ENCODE data around the gene ASPN.

Gene ASPN

GRCh38 chr9:92529124-92529523 is 46.8 kb upstream of the ASPN start:
- no peaks in the 10 kb centered on the region for H3K36me3 ChIP-seq (ENCODE audit: control insufficient read depth in 2 of 2, insufficient read depth in 1 of 2, low read length in 2 of 2)
- no peak overlapping the region for H3K4me3 ChIP-seq (ENCODE audit: low read depth, low read length)
- H3K27ac ChIP-seq (ENCODE audit: extremely low read depth, low read depth, low read length): no peak overlapping the region
- POLR2A ChIA-PET: no interaction called here
- H3K4me1 ChIP-seq (ENCODE audit: control insufficient read depth, insufficient read depth, low read length): no peaks in the 10 kb centered on the region
- no peak for TF ChIP-seq SCRT2 (tag by site-specific recombination; IDR thresholded peaks at IDR 0.05)
- TF ChIP-seq ZNF830 (tag by site-specific recombination; IDR thresholded peaks at IDR 0.05; ENCODE audit: low read depth): no peak
- TF ChIP-seq ZNF16 (tag by site-specific recombination; IDR thresholded peaks at IDR 0.05; ENCODE audit: low read depth): no peak
- TF ChIP-seq ZNF341 (tag by site-specific recombination; IDR thresholded peaks at IDR 0.05; ENCODE audit: low read depth): no peak
- TF ChIP-seq KLF16 (tag by site-specific recombination; IDR thresholded peaks at IDR 0.05): no peak
- no peak for TF ChIP-seq ZBTB10 (tag by site-specific recombination; IDR thresholded peaks at IDR 0.05)
- CTCF ChIA-PET: no interaction called here
- H3K9me3 ChIP-seq (ENCODE audit: control insufficient read depth, insufficient read depth, low read depth, low read length): no peaks in the 10 kb centered on the region

- Histone ChIP-seq H3K4me1 (ENCODE audit: control insufficient read depth, insufficient read depth, low read length) (no peaks in the 10 kb centered on the region), H3K4me3 (ENCODE audit: low read depth, low read length) (no peak overlapping the region), H3K36me3 (ENCODE audit: control insufficient read depth in 2 of 2, insufficient read depth in 1 of 2, low read length in 2 of 2) (no peaks in the 10 kb centered on the region), H3K27ac (ENCODE audit: extremely low read depth, low read depth, low read length) (no peak overlapping the region), H3K9me3 (ENCODE audit: control insufficient read depth, insufficient read depth, low read depth, low read length) (no peaks in the 10 kb centered on the region)
- TF ChIP-seq ZNF169 (tag by site-specific recombination; IDR thresholded peaks at IDR 0.05) (no peak), GLI4 (tag by site-specific recombination; IDR thresholded peaks at IDR 0.05) (no peak), ZNF660 (tag by site-specific recombination; IDR thresholded peaks at IDR 0.05) (no peak), ZNF366 (tag by site-specific recombination; conservative IDR thresholded peaks at IDR 0.05) (no peak), ZNF311 (tag by site-specific recombination; IDR thresholded peaks at IDR 0.05; ENCODE audit: borderline replicate concordance) (no peak), ZNF175 (tag by site-specific recombination; IDR thresholded peaks at IDR 0.05) (no peak)
- TF ChIP-seq, protein P1, sequence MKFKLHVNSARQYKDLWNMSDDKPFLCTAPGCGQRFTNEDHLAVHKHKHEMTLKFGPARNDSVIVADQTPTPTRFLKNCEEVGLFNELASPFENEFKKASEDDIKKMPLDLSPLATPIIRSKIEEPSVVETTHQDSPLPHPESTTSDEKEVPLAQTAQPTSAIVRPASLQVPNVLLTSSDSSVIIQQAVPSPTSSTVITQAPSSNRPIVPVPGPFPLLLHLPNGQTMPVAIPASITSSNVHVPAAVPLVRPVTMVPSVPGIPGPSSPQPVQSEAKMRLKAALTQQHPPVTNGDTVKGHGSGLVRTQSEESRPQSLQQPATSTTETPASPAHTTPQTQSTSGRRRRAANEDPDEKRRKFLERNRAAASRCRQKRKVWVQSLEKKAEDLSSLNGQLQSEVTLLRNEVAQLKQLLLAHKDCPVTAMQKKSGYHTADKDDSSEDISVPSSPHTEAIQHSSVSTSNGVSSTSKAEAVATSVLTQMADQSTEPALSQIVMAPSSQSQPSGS (tag by site-specific recombination; IDR thresholded peaks at IDR 0.05; ENCODE audit: low read depth): no peak
- TF ChIP-seq, protein P2, sequence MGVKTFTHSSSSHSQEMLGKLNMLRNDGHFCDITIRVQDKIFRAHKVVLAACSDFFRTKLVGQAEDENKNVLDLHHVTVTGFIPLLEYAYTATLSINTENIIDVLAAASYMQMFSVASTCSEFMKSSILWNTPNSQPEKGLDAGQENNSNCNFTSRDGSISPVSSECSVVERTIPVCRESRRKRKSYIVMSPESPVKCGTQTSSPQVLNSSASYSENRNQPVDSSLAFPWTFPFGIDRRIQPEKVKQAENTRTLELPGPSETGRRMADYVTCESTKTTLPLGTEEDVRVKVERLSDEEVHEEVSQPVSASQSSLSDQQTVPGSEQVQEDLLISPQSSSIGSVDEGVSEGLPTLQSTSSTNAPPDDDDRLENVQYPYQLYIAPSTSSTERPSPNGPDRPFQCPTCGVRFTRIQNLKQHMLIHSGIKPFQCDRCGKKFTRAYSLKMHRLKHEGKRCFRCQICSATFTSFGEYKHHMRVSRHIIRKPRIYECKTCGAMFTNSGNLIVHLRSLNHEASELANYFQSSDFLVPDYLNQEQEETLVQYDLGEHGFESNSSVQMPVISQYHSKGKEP (tag by site-specific recombination; IDR thresholded peaks at IDR 0.05): no peak
- CTCF ChIA-PET: interaction anchor here (0.6 kb wide), 1 partner anchor 271 kb away, joined by 4 read pairs; no protein-coding TSS in a partner anchor
- POLR2A ChIA-PET: no interaction called here
Measured at GRCh38 chr9:92528522-92528849, 46.2 kb upstream of the ASPN start.

DNA sequence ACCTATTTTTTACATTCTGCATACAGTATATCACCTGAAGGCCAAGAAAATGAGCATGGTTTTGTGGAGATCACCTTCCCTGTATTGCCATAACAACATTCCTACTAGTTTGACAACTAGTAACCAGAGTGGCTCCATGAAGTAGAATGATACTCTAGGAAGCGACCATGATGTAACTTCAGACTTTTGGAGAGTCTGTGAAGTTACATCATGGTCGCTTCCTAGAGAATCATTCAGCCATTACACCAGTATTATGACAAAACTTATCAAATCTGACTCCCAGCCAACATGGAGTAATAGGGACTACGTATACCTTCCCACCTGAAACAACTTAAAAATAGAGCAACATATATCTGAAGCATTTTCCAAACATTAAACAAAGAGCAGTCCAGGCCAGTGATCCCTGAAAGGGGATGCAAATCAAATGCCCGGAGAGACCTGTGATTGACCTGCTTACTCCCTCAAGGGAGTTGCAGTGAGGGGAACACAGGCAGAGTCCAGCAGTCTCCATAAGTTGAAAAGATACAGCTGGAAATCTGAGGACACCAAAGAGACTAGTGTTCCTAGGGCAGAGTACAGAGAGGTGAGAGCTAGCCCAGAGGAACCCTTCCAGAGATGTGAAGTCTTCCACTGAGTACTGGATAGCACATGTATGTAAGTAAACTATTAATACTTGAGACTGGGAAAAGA is 45.7 kb upstream of the ASPN start:
- Histone ChIP-seq H3K9me3 (ENCODE audit: control insufficient read depth, insufficient read depth, low read depth, low read length) (no peaks in the 10 kb centered on the region), H3K36me3 (ENCODE audit: control insufficient read depth in 2 of 2, insufficient read depth in 1 of 2, low read length in 2 of 2) (no peaks in the 10 kb centered on the region), H3K4me1 (ENCODE audit: control insufficient read depth, insufficient read depth, low read length) (no peaks in the 10 kb centered on the region), H3K4me3 (ENCODE audit: low read depth, low read length) (no peak overlapping the region), H3K27ac (ENCODE audit: extremely low read depth, low read depth, low read length) (no peak overlapping the region)
- ChIA-PET POLR2A (no interaction called here), CTCF (interaction anchor here (0.6 kb wide), 1 partner anchor 272 kb away, joined by 4 read pairs; no protein-coding TSS in a partner anchor)
- TF ChIP-seq, protein P3, sequence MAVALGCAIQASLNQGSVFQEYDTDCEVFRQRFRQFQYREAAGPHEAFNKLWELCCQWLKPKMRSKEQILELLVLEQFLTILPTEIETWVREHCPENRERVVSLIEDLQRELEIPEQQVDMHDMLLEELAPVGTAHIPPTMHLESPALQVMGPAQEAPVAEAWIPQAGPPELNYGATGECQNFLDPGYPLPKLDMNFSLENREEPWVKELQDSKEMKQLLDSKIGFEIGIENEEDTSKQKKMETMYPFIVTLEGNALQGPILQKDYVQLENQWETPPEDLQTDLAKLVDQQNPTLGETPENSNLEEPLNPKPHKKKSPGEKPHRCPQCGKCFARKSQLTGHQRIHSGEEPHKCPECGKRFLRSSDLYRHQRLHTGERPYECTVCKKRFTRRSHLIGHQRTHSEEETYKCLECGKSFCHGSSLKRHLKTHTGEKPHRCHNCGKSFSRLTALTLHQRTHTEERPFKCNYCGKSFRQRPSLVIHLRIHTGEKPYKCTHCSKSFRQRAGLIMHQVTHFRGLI (tag by site-specific recombination; IDR thresholded peaks at IDR 0.05): no peak
- TF ChIP-seq ZNF830 (tag by site-specific recombination; IDR thresholded peaks at IDR 0.05; ENCODE audit: low read depth): no peak
- no peak for TF ChIP-seq ZNF341 (tag by site-specific recombination; IDR thresholded peaks at IDR 0.05; ENCODE audit: low read depth)
- TF ChIP-seq ZNF510 (tag by site-specific recombination; IDR thresholded peaks at IDR 0.05; ENCODE audit: insufficient replicate concordance): no peak
- no peak for TF ChIP-seq ZNF791 (tag by site-specific recombination; IDR thresholded peaks at IDR 0.05)
- TF ChIP-seq PBX3 (CRISPR knock-in tag; IDR thresholded peaks at IDR 0.05): no peak
- TF ChIP-seq, protein P4, sequence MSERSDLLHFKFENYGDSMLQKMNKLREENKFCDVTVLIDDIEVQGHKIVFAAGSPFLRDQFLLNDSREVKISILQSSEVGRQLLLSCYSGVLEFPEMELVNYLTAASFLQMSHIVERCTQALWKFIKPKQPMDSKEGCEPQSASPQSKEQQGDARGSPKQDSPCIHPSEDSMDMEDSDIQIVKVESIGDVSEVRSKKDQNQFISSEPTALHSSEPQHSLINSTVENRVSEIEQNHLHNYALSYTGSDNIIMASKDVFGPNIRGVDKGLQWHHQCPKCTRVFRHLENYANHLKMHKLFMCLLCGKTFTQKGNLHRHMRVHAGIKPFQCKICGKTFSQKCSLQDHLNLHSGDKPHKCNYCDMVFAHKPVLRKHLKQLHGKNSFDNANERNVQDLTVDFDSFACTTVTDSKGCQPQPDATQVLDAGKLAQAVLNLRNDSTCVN (tag by site-specific recombination; optimal IDR thresholded peaks at IDR 0.05): no peak
